ENCODE measurements around the gene MYH11. TPM values are rescaled to one million over a fixed set of nuclear protein-coding genes. Genes with fewer than 3 reads are reported as not detected.
"Not testable (repeated sequence)": the region's sequence is repeated elsewhere in the genome, so short reads cannot be mapped to it uniquely, and the experiment has no call there.

Gene MYH11
- total RNA-seq, 4 donors from 2014 or later: 121 to 1,349 (median 217) TPM

DNA sequence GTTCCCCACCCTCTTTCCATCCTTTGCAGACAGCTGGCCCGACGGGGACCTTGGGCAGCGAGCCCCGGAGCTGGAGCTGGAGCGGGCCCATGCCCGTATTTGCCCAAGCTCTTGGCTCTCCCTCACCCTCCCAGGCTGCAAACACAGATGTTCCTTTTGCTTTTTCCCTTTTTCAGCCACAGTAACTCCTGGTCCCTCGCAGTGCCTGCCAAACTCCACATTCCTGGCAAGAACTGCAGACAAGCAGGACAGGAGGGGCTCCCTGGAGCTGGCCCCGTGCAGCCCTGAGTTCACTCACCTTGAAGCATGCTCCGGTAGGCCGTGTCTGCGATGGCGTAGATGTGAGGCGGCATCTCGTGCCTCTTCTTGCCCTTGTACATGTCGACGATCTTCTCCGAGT, 33.9 kb downstream of the MYH11 start:
- intact Hi-C loops (cut with DNase I): no loop called here
- Histone ChIP-seq H3K4me3 (no peak overlapping the region), H3K36me3 (no peaks in the 10 kb centered on the region), H3K4me1 (peaks cover 0 to 14% (median 0%) of the 10 kb centered on the region in 3 donors), H3K27ac (peak overlapping the region; percentile 9 to 75 (median 70)), H3K9me3 (no peaks in the 10 kb centered on the region), H3K27me3 (no peaks in the 10 kb centered on the region)
- TF ChIP-seq POLR2A (IDR thresholded peaks at IDR 0.05): no peak
- TF ChIP-seq, protein P1, sequence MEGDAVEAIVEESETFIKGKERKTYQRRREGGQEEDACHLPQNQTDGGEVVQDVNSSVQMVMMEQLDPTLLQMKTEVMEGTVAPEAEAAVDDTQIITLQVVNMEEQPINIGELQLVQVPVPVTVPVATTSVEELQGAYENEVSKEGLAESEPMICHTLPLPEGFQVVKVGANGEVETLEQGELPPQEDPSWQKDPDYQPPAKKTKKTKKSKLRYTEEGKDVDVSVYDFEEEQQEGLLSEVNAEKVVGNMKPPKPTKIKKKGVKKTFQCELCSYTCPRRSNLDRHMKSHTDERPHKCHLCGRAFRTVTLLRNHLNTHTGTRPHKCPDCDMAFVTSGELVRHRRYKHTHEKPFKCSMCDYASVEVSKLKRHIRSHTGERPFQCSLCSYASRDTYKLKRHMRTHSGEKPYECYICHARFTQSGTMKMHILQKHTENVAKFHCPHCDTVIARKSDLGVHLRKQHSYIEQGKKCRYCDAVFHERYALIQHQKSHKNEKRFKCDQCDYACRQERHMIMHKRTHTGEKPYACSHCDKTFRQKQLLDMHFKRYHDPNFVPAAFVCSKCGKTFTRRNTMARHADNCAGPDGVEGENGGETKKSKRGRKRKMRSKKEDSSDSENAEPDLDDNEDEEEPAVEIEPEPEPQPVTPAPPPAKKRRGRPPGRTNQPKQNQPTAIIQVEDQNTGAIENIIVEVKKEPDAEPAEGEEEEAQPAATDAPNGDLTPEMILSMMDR (IDR thresholded peaks at IDR 0.05): no peak
- DNase-seq: no peak
- 26 to 58% methylated on average over 11 to 12 of the region's 17 CpGs for WGBS, 2 donors

DNA sequence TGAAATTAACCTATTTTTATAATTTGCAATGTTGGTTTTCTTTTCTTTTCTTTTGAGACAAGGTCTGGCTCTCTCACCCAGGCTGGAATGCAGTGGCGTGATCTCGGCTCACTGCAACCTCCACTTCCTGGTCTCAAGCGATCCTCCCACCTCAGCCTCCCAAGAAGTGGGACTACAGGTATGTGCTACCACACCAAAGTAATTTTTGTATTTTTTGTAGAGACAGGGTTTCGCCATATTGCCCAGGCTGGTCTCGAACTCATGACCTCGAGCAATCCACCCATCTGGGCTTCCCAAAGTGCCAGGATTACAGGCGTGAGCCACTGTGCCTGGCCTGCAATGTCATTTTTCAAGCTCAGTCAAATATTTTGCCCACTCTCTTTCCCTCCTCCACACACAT, 36.0 kb downstream of the MYH11 start:
- WGBS, 2 donors: 74 to 81% methylated on average over 7 of the region's 7 CpGs
- Histone ChIP-seq H3K4me1 (peaks cover 0 to 8% (median 0%) of the 10 kb centered on the region in 3 donors), H3K36me3 (no peaks in the 10 kb centered on the region), H3K9me3 (peaks cover 0 to 8% (median 0%) of the 10 kb centered on the region in 3 donors), H3K27ac (peak overlapping the region in 2 of 4 donors; percentile 19 to 46), H3K4me3 (no peak overlapping the region), H3K27me3 (no peaks in the 10 kb centered on the region)
- intact Hi-C loops (cut with DNase I): no loop called here
- TF ChIP-seq, protein P1 (IDR thresholded peaks at IDR 0.05): no peak
- TF ChIP-seq POLR2A (IDR thresholded peaks at IDR 0.05): no peak
- no peak for DNase-seq

DNA sequence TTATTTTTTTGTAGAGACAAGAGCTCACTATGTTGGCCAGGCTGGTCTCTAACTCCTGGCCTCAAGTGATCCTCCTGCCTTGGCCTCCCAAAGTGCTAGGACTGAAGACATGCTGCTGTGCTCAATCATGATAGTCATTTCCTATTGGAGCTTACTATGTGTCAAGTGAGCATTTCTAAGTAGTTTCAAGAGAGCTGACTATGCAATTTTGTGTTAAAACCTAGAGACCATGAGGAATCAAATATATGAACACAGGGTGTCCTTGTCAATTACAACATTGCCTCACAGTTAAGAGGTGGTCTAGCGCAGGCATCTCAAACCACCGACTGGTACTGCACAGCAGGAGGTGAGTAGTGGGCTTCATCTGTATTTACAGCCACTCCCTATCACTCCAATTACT, 37.8 kb downstream of the MYH11 start:
- intact Hi-C loops (cut with DNase I): no loop called here
- Histone ChIP-seq H3K4me1 (peaks cover 0 to 5% (median 0%) of the 10 kb centered on the region in 3 donors), H3K27me3 (no peaks in the 10 kb centered on the region), H3K4me3 (no peak overlapping the region), H3K27ac (peak overlapping the region in 2 of 4 donors; percentile 2 to 43), H3K9me3 (peaks cover 0 to 13% (median 0%) of the 10 kb centered on the region in 3 donors), H3K36me3 (no peaks in the 10 kb centered on the region)
- 96 to 100% methylated on average over 1 to 2 of the region's 2 CpGs for WGBS, 2 donors
- no peak for TF ChIP-seq POLR2A (IDR thresholded peaks at IDR 0.05)
- TF ChIP-seq, protein P1 (IDR thresholded peaks at IDR 0.05): no peak
- DNase-seq: no peak

DNA sequence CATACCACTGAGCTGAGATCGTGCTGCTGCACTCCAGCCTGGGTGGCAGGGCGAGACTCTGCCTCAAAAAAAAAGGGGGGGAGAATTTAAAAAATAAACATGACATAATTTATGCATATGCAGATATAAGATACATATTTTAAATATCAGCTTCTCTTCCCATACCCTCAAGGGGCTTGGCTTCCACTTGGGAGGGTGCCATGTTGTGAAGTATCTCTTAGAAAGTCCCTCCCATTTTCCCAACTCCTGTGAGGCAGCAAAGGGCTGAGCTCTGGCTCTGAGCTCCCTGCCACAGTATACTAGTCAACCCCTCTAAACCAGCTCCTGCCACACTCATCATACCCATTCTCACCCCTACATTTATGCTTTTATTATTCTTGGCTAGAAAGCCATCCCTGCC, 39.4 kb downstream of the MYH11 start:
- Histone ChIP-seq H3K27ac (no peak overlapping the region), H3K4me3 (no peak overlapping the region), H3K27me3 (no peaks in the 10 kb centered on the region), H3K4me1 (peaks cover 0 to 3% (median 0%) of the 10 kb centered on the region in 3 donors), H3K36me3 (no peaks in the 10 kb centered on the region), H3K9me3 (peaks cover 0 to 13% (median 0%) of the 10 kb centered on the region in 3 donors)
- intact Hi-C loops (cut with DNase I): no loop called here
- no peak for DNase-seq
- WGBS, 2 donors: 50 to 76% methylated on average over 2 of the region's 2 CpGs
- TF ChIP-seq, protein P1 (IDR thresholded peaks at IDR 0.05): no peak
- no peak for TF ChIP-seq POLR2A (IDR thresholded peaks at IDR 0.05)

DNA sequence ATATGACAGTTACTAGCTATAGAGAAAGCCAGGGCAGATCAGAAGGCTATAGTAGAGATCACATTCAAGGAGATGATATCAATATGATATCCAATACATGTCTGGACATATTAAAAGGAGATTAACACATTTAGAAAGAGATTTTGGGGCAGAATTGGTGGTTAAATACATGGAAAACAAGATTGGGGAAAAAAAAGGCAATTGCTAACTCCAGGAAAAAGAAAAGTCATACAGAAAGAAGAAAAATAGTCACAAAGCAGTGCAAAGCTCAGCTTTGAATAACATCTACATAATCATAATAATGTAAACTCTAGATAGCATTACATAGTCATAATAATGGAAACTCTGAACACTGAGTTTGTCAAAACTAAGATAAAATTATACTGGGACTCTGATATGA, 40.6 kb downstream of the MYH11 start:
- no peak overlapping the region for H3K4me3 ChIP-seq
- peaks cover 0 to 7% (median 0%) of the 10 kb centered on the region in 4 donors for H3K27me3 ChIP-seq
- no peak for TF ChIP-seq POLR2A (IDR thresholded peaks at IDR 0.05)
- TF ChIP-seq, protein P1 (IDR thresholded peaks at IDR 0.05): no peak
- intact Hi-C loops (cut with DNase I): no loop called here
- peaks cover 0 to 15% (median 2%) of the 10 kb centered on the region in 3 donors for H3K4me1 ChIP-seq
- peaks cover 0 to 13% (median 0%) of the 10 kb centered on the region in 3 donors for H3K9me3 ChIP-seq
- no peak for DNase-seq
- H3K36me3 ChIP-seq: no peaks in the 10 kb centered on the region
- no peak overlapping the region for H3K27ac ChIP-seq

DNA sequence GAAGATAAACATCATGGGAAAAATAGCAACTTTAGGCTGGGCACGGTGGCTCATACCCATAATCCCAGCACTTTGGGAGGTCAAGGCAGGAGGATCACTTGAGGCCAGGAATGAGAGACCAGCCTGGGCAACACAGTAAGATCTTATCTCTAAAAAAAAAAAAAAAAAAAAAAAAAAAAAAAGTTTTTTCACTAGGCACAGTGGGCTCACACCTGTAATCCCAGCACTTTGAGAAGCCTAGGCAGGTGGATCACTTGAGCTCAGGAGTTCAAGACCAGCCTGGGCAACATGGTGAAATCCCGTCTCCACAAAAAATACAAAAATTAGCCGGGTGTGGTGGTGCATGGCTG, 44.5 kb downstream of the MYH11 start:
- 60 to 64% methylated on average over 3 of the region's 3 CpGs for WGBS, 2 donors
- H3K36me3 ChIP-seq; intact Hi-C loops (cut with DNase I); H3K4me3 ChIP-seq; DNase-seq: not testable (repeated sequence)
- Histone ChIP-seq H3K9me3 (peaks cover 0 to 13% (median 0%) of the 10 kb centered on the region in 3 donors), H3K4me1 (peaks cover 0 to 40% (median 3%) of the 10 kb centered on the region in 3 donors), H3K27me3 (peaks cover 0 to 19% (median 0%) of the 10 kb centered on the region in 4 donors), H3K27ac (peak overlapping the region in 2 of 4 donors; percentile 28 to 70)

All from esophagus squamous epithelium (tissue), 5 donors.